Panc1 (cell line): ENCODE data around the gene OR8A1. TPM values are rescaled to one million over a fixed set of nuclear protein-coding genes. Genes with fewer than 3 reads are reported as not detected.

Experiments
- ATAC-seq: fragments of 200-7000 bp; cut with Tn5 transposase; 2 replicates; pipeline ENCODE4 v1.9.1; 2020; ENCODE audit warnings: mild to moderate bottlenecking, moderate library complexity
- BruUV-seq: library from RNA; stranded (reverse); fragments of 400-500 nt; replicated peaks from 2 replicates; lab custom pipeline; 2021; lab: Mats Ljungman, UMichigan
- CTCF ChIA-PET: fragments of 300-600 bp; sonication (Branson Sonifier 250); formaldehyde crosslinking; loops from one replicate; lab custom pipeline; 2022; ENCODE audit warnings: antibody characterized with exemption; lab: Charles Lee
- POLR2A ChIA-PET: fragments of 300-600 bp; sonication (Branson Sonifier 250); formaldehyde crosslinking; loops from one replicate; lab custom pipeline; 2022; ENCODE audit warnings: antibody characterized with exemption; lab: Charles Lee
- DNase-seq: peaks from one replicate; pipeline ENCODE4 v3.0.0-alpha.2; 2010; ENCODE audit warnings: low read depth, low spot score
- H3K27ac ChIP-seq: 2 replicates; pipeline ENCODE4 v1.5.1; 2011; ENCODE audit warnings: mild to moderate bottlenecking, low read length, inconsistent platforms
- H3K27me3 ChIP-seq: fragments of 200-500 bp; sonication (Bioruptor generic); 2 replicates; pipeline ENCODE4 v1.6.0; 2014; ENCODE audit warnings: low read length, inconsistent platforms; ENCODE audit not compliant: control insufficient read depth, insufficient read depth
- H3K36me3 ChIP-seq: fragments of 200-500 bp; sonication (Bioruptor generic); 2 replicates; pipeline ENCODE4 v1.5.1; 2014; ENCODE audit warnings: inconsistent platforms, mild to moderate bottlenecking, low read length, moderate library complexity; ENCODE audit not compliant: control insufficient read depth, insufficient read depth
- H3K4me1 ChIP-seq: 2 replicates; pipeline ENCODE4 v1.5.1; 2011; ENCODE audit warnings: inconsistent platforms, mild to moderate bottlenecking, low read length, moderate library complexity; ENCODE audit not compliant: control insufficient read depth, insufficient read depth
- H3K4me3 ChIP-seq, 2 experiments: 2 replicates each; pipeline ENCODE4 v1.5.1; 2011 to 2012; ENCODE audit warnings: low read depth in 2 of 2, low read length in 2 of 2, mild to moderate bottlenecking in 2 of 2, inconsistent platforms in 1 of 2, moderate library complexity in 1 of 2
- H3K9me3 ChIP-seq: fragments of 200-500 bp; sonication (Bioruptor generic); 2 replicates; pipeline ENCODE4 v1.5.1; 2014; ENCODE audit warnings: low read depth, mild to moderate bottlenecking, inconsistent platforms, low read length, moderate library complexity; ENCODE audit not compliant: control insufficient read depth, insufficient read depth
- CTCF ChIP-seq: fragments of 450-650 bp; IDR thresholded peaks from 2 replicates; pipeline ENCODE4 v1.5.1; 2017; ENCODE audit warnings: mild to moderate bottlenecking
- POLR2AphosphoS5 ChIP-seq: IDR thresholded peaks from 2 replicates; pipeline ENCODE4 v1.6.1; 2012; ENCODE audit warnings: mild to moderate bottlenecking, low read depth, low read length, moderate library complexity
- REST ChIP-seq, 2 experiments: IDR thresholded peaks; 2 replicates each; pipeline ENCODE4 v1.6.1; 2011 to 2012; ENCODE audit warnings: low read depth in 2 of 2, control low read depth in 1 of 2, low read length in 1 of 2, mild to moderate bottlenecking in 1 of 2, moderate library complexity in 1 of 2; ENCODE audit not compliant: insufficient read depth in 1 of 2
- SIN3A ChIP-seq: IDR thresholded peaks from 2 replicates; pipeline ENCODE4 v1.6.1; 2012; ENCODE audit warnings: low read depth, mild to moderate bottlenecking, low read length, moderate library complexity, borderline replicate concordance; ENCODE audit not compliant: insufficient read depth
- TCF7L2 ChIP-seq: IDR thresholded peaks from 2 replicates; pipeline ENCODE4 v1.6.1; 2011; ENCODE audit warnings: mild to moderate bottlenecking, low read depth, low read length, inconsistent platforms
- in situ Hi-C: cut with HindIII; loops from 2 replicates; pipeline ENCODE4 v1.10.0; 2016; ENCODE audit warnings: low sequenced_read_pairs, low pct_unique_long_range_greater_than_20kb
- intact Hi-C: fragments of 100-400 bp; cut with micrococcal nuclease; formaldehyde crosslinking; loops from one replicate; pipeline ENCODE4 v1.10.0; 2022; ENCODE audit not compliant: unreplicated experiment
- total RNA-seq: library from RNA; stranded (reverse); gene quantifications from one replicate; pipeline ENCODE4 v1.2.1, GENCODE V29; 2021; ENCODE audit not compliant: unreplicated experiment

Gene OR8A1
- total RNA-seq, 1 experiment from 2014 or later, result not detected

DNA sequence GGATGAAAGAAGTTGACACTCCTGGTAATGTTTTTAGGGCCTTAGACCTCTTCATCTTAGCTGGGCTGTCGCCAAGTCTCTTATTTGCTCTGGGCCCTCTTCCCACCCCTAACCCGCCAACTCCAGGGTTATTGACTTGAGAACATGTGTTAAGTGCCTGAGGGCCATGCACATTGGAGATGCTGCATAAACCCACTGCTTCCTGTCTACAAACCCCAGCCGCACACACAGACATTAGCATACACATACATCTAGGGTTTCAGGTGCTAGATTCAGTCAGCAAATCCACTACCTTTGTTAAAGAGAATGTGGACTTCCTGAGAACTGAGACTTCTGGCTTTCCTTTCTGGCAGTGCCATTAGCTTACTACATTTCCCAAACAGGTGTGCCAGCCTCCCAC lies 42.2 kb downstream of the OR8A1 start:
- Histone ChIP-seq H3K4me1 (no peaks in the 10 kb centered on the region), H3K9me3 (no peaks in the 10 kb centered on the region), H3K27ac (no peak overlapping the region), H3K36me3 (no peaks in the 10 kb centered on the region), H3K4me3 (no peak overlapping the region), H3K27me3 (no peaks in the 10 kb centered on the region)
- no TSS peak for BruUV-seq
- ChIA-PET POLR2A (no interaction called here), CTCF (no interaction called here)
- ATAC-seq (no peak; the same call in 1 of the 2 replicates), DNase-seq (no peak)
- in situ Hi-C loops (no loop called here), intact Hi-C loops (no loop called here)
- TF ChIP-seq POLR2AphosphoS5 (no peak), TCF7L2 (no peak), REST (IDR thresholded peaks at IDR 0.05; ENCODE audit: insufficient read depth in 1 of 2, low read depth in 2 of 2, low read length in 1 of 2) (no peak), SIN3A (no peak), CTCF (no peak)

GRCh38 chr11:124612567-124613246 lies 42.9 kb downstream of the OR8A1 start:
- CTCF ChIA-PET, result no interaction called here
- ATAC-seq, result peak; percentile 42; the same call in 1 of the 2 replicates

More at GRCh38 chr11:124612567-124613246, 42.9 kb downstream of the OR8A1 start:
- in situ Hi-C loops, result no loop called here
- no TSS peak for BruUV-seq
- H3K36me3 ChIP-seq, result no peaks in the 10 kb centered on the region
- H3K27me3 ChIP-seq, result no peaks in the 10 kb centered on the region
- no peak for DNase-seq
- no peak overlapping the region for H3K4me3 ChIP-seq
- H3K27ac ChIP-seq, result no peak overlapping the region
- POLR2A ChIA-PET, result no interaction called here
- no peaks in the 10 kb centered on the region for H3K4me1 ChIP-seq
- no peak for TF ChIP-seq CTCF
- no peak for TF ChIP-seq SIN3A
- TF ChIP-seq TCF7L2, result no peak
- TF ChIP-seq REST (IDR thresholded peaks at IDR 0.05; ENCODE audit: insufficient read depth in 1 of 2, low read depth in 2 of 2, low read length in 1 of 2), result no peak
- TF ChIP-seq POLR2AphosphoS5, result no peak
- intact Hi-C loops, result no loop called here
- no peaks in the 10 kb centered on the region for H3K9me3 ChIP-seq
